Non-pigmented ciliary epithelial cell (primary cell): Measurements from ENCODE around the gene CHMP6.
A peak's percentile ranks its signal among the peaks of the same experiment; 100 is the strongest.

Source experiments
- DNase-seq: peaks from one replicate; pipeline ENCODE4 v3.0.0-alpha.2; 2010; ENCODE audit warnings: low read depth

CHMP6 gene

GRCh38 chr17:80970762-80971703, 20.6 kb upstream of the CHMP6 start:
- DNase-seq, result no peak

GRCh38 chr17:80971704-80972304, 19.8 kb upstream of the CHMP6 start:
- DNase-seq, result no peak

- no peak for DNase-seq
These were observed 14.9 kb upstream of the CHMP6 start for GRCh38 chr17:80976701-80977100.

- no peak for DNase-seq
These were observed 14.5 kb upstream of the CHMP6 start for GRCh38 chr17:80977172-80977571.

GRCh38 chr17:80978499-80979497, 12.8 kb upstream of the CHMP6 start:
- no peak for DNase-seq

- DNase-seq, result no peak
These were observed 11.9 kb upstream of the CHMP6 start for GRCh38 chr17:80979547-80980378.

GRCh38 chr17:80980397-80981061, 11.1 kb upstream of the CHMP6 start:
- DNase-seq, result no peak

- DNase-seq, result no peak
These were observed 10.4 kb upstream of the CHMP6 start for GRCh38 chr17:80981062-80981902.

GRCh38 chr17:80981929-80982425, 9.7 kb upstream of the CHMP6 start:
- DNase-seq, result no peak

GRCh38 chr17:80982426-80982974, 9.1 kb upstream of the CHMP6 start:
- no peak for DNase-seq

- no peak for DNase-seq
These were observed 8.1 kb upstream of the CHMP6 start for GRCh38 chr17:80983545-80983944.

- peak; percentile 67 for DNase-seq
These were observed 6.9 kb upstream of the CHMP6 start for GRCh38 chr17:80984749-80985148.

GRCh38 chr17:80986046-80986445, 5.6 kb upstream of the CHMP6 start:
- no peak for DNase-seq

- DNase-seq, result no peak
These were observed 4.7 kb upstream of the CHMP6 start for GRCh38 chr17:80986816-80987475.

GRCh38 chr17:80987941-80988461, 3.6 kb upstream of the CHMP6 start:
- no peak for DNase-seq

- no peak for DNase-seq
These were observed 2.1 kb upstream of the CHMP6 start for GRCh38 chr17:80989586-80989913.

- DNase-seq, result no peak
These were observed 558 bp upstream of the CHMP6 start for GRCh38 chr17:80990921-80991644.
